GM19035 (cell line): ENCODE results near the gene NFX1.

Experiments used
- ATAC-seq: cut with Tn5 transposase; IDR thresholded peaks from one replicate; pipeline ENCODE4 v1.9.1; 2021; ENCODE audit not compliant: unreplicated experiment

The NFX1 gene

DNA sequence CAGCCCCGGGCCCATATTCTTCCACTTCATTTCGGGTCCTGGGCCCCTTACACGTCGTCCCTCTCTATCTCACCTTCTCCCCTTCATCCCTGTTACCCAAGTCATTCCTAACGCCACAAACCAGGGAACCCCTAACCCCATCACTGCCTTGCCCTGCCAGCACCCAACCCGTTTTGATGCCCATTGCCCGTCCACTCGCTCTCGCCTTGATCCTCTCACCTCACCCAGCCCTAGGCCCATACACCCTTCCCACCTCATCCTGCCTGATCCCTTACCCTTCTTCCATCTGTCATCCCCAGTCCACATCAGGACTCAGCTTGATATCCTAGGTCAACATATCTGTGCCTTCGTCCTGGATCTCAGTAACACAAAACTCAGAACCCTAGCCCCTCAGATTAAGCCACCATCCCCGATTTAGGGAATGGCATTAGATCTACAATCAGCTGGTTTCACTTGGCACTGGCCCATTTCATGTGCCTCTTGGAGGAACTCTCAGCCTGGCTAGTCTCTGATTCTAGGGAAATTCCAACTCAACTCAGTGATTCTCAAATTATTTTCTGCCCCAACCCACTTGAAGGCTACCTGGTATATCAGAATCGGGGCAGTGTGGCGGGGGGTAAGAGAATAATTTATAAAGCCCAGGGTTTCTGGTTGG, 25.0 kb upstream of the NFX1 start:
- ATAC-seq: no peak

GRCh38 chr9:33267151-33267767, 23.1 kb upstream of the NFX1 start:
- no peak for ATAC-seq

DNA sequence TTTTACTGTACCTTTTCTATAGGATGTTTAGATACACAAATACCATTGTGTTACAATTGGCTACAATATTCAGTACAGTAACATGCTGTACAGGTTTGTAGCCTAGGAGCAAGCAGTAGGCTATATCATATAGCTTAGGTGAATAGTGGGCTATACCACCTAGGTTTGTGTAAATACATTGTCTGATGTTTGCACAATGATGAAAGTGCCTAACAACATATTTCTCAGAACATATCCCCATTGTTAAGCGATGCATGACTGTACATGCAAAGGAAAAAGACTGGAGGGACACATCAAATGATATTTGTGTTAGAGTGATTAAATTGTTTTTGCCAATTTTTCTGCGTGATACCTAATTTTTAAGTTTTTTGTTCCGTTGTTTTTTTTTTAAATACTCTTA, 20.2 kb upstream of the NFX1 start:
- no peak for ATAC-seq

DNA sequence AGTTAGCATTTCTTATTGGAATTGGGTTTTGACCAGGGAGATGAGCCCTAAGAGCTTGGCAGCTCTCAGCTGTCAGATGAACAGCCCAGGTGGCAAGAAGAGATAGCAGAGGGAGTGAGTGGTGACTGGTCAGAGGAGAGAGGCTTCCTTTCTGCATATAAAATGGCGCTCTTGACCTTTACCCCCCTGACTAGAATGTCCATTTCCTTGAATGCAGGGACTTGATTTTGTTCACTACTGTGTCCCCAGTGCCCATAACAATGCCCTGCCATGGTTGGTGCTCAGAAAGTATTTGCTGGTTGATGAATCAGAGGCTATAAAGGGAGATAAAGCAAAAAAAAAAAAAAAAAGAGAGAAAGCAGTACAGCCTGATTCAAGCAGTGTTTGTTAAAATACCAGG, 18.3 kb upstream of the NFX1 start:
- no peak for ATAC-seq

DNA sequence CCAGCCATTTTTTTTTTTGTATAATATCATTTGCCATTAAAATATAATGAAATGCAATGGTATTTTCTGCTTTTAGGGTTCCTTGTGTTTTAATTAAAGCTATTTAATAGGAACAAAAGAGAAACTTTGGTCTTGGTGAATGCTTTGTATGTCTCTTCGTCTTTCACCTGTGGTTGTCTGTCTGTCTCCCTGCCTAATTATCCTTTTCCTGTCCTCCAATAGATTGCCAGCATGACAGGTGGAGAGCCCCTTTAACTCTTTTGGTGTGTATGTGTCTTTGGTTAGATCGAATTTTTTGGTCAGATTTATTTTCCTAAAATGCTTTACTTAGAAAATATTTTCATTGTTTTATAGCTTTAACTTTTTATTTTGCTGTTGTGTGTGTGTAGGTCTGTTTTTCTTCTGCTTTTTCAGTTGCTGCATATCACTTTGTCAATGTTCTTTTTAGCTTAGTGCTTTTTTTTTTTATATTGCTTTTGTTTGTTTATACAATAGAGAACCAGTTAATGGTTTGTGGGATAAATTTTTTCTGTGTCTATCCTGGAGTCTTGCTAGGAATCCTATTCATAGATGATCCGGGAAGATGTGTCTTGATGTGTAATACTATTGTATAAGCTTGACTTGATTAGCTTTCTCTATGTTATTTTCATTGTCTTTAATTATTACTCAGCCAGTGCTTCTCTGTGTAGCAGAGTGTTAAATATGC, 16.9 kb upstream of the NFX1 start:
- no peak for ATAC-seq

DNA sequence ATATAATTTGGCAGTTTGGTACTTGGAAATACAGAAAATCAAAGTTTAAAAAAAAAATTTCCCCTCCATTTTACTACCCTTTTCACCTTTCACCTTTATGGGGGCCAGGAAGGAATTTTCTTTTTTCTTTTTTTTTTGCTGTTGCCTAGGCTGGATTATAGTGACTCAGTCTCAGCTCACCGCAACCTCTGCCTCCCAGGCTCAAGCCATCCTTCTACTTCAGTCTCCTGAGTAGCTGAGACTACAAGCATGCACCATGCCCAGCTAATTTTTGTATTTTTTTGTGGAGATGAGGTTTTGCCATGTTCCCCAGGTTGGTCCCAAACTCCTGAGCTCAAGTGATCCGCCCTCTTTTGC, 16.4 kb upstream of the NFX1 start:
- no peak for ATAC-seq

DNA sequence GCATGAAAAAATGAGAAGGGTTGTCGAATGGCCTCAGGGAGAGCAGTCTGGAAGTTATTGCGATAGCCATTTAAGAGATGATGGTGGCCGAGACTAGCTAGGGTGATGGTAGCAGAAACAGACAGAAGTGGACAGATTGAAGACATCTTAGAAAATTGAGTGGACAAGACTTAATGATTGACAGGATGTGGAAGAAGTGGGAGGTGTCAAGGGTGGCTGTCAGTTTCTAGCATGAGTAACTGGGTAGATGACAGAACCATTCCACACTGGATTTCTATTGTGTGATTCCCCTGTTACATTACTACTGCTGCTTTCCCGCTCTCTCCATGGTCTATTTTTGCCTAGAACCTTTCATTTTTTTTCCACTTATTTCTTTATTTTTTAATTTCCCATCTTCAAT, 12.8 kb upstream of the NFX1 start:
- no peak for ATAC-seq

DNA sequence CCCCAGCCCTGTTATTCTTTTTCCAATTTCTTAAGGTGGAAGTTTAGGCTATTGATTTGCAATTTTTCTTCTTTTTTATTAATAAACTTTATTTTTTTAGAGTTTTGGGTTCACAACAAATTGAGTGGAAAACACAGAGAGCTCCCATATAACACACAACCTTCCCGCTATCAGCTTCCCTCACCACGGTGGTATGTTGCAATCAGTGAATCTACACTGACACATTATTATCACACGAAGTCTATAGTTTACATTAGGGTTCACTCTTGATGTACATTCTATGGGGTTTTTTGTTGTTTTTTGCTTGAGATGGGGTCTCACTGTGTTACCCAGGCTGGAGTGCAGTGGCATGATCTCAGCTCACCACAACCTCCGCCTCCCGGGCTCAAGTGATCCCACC, 4.8 kb upstream of the NFX1 start:
- no peak for ATAC-seq

DNA sequence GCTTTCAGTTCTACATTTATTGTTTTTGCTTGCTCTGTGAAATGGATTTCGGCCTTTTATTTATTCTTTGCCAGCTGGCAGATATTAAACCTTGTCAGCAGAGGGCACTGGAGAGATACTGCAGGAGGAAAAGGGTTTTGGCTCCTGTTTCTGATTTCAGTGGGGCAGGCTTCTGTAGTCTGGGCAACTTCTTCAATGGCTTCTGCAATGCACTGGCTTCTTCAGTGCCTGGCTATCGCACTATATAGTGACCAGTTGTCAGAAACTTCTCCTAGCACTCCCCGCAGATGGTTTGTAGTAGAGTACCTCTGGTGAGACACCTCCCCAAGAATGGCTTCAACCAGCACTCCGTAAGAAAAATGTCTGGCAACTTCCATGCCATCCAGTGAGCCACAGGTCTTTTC, 3.2 kb upstream of the NFX1 start:
- no peak for ATAC-seq

DNA sequence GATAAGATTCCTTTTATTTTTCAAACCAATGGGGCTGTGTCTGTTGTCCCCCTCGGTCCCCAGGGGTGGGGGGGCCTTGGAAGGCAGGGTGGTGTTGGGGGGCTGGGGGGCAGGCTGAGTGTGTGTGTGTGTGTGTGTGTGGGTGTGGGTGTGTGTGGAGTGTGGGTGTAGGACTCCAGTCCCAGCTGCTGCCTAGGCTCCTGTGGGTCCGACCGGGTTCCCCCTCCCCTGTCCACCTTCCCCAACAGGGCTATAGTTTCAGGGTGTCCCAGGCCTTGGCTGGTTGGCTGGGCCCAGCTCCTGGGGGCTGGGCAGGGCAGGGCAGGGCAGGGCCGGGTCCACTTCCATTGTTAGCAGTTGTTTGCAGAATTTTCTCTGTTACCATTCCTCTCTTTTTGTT, 2.1 kb upstream of the NFX1 start:
- no peak for ATAC-seq

DNA sequence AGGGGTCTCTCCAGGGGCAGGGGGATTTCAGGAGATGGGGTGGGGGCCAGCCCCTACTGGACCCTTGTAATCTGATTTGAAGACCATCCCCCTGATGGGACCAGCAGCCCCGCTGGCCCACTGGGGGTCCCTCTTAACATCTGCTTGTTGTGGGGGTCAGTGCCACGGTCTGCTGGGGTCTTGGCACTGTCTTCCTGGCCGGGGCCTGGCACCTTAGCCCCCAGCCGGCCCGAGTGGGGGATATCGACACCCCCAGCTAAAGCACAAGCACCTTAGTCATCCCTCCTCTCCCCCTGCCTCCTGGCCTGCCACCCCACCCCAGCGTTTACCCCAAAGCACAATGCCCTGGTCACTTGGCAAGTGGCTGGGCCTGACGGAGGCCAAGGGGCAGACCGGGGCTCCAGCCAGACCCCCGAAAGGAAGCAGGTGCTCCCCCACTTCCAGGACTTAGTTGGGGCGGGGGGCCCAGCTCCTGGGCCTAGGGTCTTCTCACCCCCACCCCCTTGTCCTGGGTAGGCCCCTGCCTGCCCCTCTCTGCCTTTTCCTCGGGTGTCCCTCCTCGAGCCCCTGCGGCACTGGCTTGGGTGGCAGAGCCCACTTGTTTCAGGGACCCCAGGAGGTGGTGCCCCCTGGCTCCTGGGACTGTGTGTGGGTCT, 1.4 kb upstream of the NFX1 start:
- no peak for ATAC-seq

DNA sequence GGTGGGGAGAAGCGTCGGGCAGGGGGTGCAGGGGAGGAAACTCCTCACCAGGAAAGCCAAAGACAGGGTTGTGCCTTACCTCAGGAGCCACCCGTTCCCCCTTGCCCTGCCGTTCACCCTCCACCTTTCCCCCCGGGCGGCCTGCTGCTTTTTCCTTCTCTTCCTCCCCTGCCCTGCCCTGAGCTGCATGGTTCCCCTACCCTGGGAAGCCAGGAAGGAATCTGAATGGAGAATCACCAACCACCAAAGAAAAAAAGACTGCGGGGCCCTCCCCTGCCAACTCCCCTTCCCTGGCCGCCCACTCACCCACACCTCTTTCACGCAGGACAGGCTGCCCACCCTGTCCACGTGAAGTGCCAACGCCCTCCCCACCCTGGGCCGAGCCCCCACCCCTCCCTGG, 820 bp upstream of the NFX1 start:
- no peak for ATAC-seq

DNA sequence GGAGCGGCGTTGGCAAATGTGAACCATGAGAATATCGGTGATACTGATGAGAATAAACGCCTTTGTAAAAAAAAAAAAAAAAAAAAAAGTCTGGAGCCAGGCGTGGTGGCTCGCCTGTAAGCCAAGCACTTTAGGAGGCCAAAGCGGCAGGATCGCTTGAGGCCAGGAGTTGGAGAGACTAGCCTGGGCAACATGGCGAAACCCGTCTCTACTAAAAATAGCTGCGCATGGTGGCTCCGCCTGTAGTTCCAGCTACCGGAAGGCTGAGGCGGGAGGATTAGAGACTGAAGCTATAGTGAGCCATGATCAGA, 425 bp upstream of the NFX1 start:
- ATAC-seq: peak; percentile 33

GRCh38 chr9:33291031-33291397, 698 bp downstream of the NFX1 start:
- ATAC-seq: no peak

DNA sequence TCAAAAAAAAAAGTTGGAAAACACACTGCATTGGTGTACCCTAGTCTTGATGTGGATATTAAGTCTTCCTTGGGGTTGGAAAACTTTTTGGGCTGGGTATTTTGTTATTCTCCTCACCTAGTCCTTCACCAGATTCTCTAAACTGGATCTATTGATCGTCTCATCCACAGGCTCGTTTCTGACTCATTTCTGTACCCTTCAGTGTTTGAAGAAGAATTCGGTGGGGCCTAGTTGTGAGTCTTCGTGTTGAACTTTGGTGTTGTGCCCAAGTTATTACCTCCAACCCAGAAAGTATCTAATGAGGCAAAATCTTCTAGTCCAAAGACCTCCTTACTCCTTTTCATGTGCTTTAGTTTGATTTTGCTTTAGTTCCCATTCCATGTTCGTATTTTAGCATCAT, 1.6 kb downstream of the NFX1 start:
- ATAC-seq: no peak

DNA sequence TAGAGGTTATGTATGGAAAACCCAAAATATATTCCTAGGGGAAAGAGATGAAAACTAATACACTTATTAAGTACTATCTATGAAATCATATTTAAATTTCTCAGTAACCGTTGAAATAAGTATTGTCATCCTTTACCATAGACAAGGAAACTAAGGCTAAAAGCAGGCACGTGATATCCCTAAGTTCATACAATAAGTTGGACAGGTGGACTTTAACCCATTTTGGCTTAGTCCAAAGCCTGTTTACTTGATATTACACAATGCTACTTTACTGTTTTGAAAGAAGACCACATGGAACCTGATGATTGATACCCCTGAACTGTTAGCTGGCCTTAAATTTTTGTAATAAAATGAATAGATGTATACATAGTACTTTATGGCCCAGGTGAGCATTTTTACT, 3.5 kb downstream of the NFX1 start:
- no peak for ATAC-seq

DNA sequence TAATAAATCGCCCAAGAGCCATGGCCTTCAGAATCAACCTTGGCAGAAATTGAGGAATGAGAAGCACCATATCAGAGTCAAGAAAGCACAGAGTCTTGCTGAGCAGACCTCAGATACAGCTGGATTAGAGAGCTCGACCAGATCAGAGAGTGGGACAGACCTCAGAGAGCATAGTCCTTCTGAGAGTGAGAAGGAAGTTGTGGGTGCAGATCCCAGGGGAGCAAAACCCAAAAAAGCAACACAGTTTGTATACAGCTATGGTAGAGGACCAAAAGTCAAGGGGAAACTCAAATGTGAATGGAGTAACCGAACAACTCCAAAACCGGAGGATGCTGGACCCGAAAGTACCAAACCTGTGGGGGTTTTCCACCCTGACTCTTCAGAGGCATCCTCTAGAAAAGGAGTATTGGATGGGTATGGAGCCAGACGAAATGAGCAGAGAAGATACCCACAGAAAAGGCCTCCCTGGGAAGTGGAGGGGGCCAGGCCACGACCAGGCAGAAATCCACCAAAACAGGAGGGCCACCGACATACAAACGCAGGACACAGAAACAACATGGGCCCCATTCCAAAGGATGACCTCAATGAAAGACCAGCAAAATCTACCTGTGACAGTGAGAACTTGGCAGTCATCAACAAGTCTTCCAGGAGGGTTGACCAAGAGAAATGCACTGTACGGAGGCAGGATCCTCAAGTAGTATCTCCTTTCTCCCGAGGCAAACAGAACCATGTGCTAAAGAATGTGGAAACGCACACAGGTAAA, 4.5 kb downstream of the NFX1 start:
- ATAC-seq: no peak

DNA sequence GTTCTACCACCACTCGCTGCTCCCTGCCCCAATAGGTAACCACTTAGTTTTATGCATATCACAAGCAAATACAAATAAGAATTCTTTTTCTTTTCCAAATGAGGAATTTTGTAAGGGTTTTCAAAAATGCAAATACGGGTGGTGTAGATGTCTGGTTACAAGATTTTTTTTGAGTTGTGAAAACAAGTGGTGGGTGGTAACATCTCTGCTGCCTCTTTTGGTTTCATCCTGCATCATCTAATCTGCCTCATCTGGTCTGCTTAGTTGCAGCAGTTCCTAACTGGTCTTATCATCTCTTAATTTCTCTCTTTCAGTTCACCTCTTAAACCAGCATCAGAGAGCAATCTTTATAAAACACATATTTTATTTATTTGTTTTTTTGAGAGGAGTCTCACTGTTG, 5.3 kb downstream of the NFX1 start:
- peak; percentile 43 for ATAC-seq

- peak; percentile 91 for ATAC-seq
Measured at GRCh38 chr9:33297432-33297831, 7.1 kb downstream of the NFX1 start.

DNA sequence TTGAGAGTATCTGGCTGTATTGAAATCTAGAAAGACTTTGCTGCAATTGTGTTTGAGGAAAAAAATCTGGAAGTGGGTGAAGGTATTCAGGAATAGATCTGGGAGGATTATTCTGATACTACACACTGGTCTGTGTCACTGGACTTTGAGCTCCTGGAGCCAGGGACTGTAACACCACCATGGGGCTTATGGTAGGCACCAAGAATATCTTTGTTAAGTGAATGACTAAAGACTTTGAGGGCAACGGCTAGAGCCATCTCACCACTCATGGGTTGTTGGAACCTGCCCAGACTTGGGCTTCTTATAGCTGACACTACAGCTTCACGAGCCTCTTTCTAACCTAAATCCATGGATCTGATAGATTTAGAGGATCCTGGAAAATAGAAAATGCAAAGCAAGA, 10.2 kb downstream of the NFX1 start:
- ATAC-seq: no peak

DNA sequence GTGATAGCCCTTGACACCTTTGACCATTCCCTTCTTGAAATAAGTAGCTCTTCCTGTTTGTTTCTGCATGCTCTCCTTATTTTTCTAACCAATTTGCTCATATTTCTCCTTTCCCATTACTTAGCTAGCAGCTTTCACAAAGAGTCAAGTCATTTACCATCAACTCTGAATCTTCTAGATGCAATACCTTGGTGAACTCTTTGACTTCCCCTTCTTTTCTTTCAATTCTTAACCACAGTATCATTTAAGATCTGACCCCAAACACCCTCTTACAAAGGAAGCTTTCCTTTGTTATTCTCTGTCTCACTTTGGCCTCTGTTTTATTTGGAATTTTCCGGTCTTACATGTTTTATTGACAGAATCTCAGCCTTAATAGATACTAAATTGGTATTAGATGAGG, 14.0 kb downstream of the NFX1 start:
- no peak for ATAC-seq

DNA sequence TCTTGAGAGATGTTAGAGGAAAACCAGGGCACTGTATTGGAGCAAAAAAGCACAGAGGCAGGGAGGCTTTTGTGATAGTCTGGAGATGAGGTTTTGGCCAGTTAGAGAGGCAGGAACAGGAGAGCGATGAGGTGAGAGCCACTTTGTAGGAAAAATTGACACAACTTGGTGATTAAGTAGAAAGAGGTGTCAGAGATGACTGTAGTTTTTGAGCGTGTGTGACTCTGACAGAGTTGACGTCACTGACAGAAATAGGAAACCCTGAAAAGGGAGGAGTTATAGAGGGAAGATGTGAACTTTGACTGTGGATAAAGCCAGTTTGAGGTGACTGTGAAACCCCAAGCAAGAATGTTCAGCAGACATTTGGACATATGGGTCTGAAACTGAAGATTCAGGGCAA, 15.7 kb downstream of the NFX1 start:
- no peak for ATAC-seq
